ENCODE measurements around the gene RPP14.

Gene RPP14

DNA sequence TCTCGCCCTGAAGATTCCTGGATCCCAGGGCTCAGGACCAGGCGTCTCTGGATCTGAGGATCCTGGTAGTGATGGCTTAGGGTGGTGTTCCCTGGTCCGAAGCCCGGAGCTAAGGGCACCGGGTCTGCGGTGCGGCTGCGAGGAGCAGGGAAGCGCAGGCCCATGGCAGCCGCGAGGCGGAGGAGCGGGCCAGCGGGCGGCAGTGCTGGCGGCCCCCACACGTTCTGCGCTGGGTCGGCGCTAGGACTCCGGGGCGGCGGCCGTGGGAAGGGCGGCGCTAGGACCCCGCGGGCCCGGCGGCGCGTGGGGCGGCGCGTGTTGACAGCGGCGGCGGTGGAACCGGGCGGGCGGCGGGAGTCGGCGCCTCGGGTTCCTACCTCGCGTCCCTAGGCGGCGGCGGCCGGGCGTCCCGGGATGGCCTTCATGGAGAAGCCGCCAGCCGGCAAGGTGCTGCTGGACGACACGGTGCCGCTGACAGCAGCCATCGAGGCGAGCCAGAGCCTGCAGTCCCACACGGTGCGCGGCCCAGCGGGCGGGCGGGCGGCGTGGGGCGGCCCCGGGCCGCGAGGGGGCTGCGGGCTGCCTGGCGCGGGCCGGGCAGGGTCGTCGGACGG, 26.6 kb downstream of the RPP14 start, which contains the start of gene PXK:
Gene PXK, plus strand, starts transcription at position 318 of the 614 bp plus-strand sequence. Its CDS starts 97 bp downstream, at position 415.
- Histone ChIP-seq H3K4me3 (IDR thresholded peaks at IDR 0.05; ENCODE audit: insufficient read depth, low read depth, low read length) (peak within 1 kb of the TSS; percentile 62), H3K79me2 (ENCODE audit: insufficient read depth, low read depth) (no peaks in the 10 kb centered on the region), H3K4me1 (ENCODE audit: low read depth, poor library complexity, severe bottlenecking) (peaks cover 24% of the 10 kb centered on the region), H2AFZ (ENCODE audit: low read depth) (peak within 1 kb of the TSS; percentile 79), H4K20me1 (ENCODE audit: insufficient read depth) (no peaks in the 10 kb centered on the region), H3K9ac (peak within 1 kb of the TSS; percentile 25; the same call in 1 of the 2 replicates), H3K27ac (no peak within 1 kb of the TSS), H3K4me2 (peak within 1 kb of the TSS; percentile 63), H3K36me3 (ENCODE audit: insufficient read depth) (no peaks in the 10 kb centered on the region), H3K27me3 (ENCODE audit: insufficient read depth, low read depth) (no peaks in the 10 kb centered on the region)
- TF ChIP-seq CTCF (conservative IDR thresholded peaks at IDR 0.05; ENCODE audit: low read depth, low read length), result no peak

- H3K27me3 ChIP-seq (ENCODE audit: insufficient read depth, low read depth), result no peaks in the 10 kb centered on the region
- H3K4me1 ChIP-seq (ENCODE audit: low read depth, poor library complexity, severe bottlenecking), result peaks cover 24% of the 10 kb centered on the region
- TF ChIP-seq CTCF (conservative IDR thresholded peaks at IDR 0.05; ENCODE audit: low read depth, low read length), result no peak
- H2AFZ ChIP-seq (ENCODE audit: low read depth), result peak overlapping the region; percentile 34; the same call in 1 of the 2 replicates
- H3K4me3 ChIP-seq (IDR thresholded peaks at IDR 0.05; ENCODE audit: insufficient read depth, low read depth, low read length), result peak overlapping the region; percentile 62
- no peaks in the 10 kb centered on the region for H3K36me3 ChIP-seq (ENCODE audit: insufficient read depth)
- no peaks in the 10 kb centered on the region for H4K20me1 ChIP-seq (ENCODE audit: insufficient read depth)
- H3K4me2 ChIP-seq, result peak overlapping the region; percentile 56
- H3K79me2 ChIP-seq (ENCODE audit: insufficient read depth, low read depth), result no peaks in the 10 kb centered on the region
- H3K27ac ChIP-seq, result no peak overlapping the region
- peak overlapping the region; percentile 25; the same call in 1 of the 2 replicates for H3K9ac ChIP-seq
These were observed 27.4 kb downstream of the RPP14 start for GRCh38 chr3:58333206-58334012.

DNA sequence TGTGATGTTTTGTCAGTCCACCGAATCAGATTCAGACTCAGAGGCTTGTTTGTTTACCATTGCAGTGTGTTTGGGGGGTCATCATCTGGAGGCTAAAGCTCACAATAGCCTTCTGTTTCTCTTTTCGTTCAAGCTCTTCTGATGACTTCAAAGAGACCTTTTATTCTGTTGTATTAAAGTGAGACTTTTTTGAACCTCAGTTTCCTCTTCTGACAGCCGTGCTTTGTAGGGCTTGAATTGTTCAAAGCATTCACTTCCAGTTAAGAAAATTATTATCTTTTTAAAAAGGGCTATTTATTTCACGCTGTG, 27.9 kb downstream of the RPP14 start:
- Histone ChIP-seq H3K4me2 (peak overlapping the region; percentile 56), H3K79me2 (ENCODE audit: insufficient read depth, low read depth) (no peaks in the 10 kb centered on the region), H3K4me1 (ENCODE audit: low read depth, poor library complexity, severe bottlenecking) (peaks cover 24% of the 10 kb centered on the region), H2AFZ (ENCODE audit: low read depth) (no peak overlapping the region), H4K20me1 (ENCODE audit: insufficient read depth) (no peaks in the 10 kb centered on the region), H3K36me3 (ENCODE audit: insufficient read depth) (no peaks in the 10 kb centered on the region), H3K4me3 (IDR thresholded peaks at IDR 0.05; ENCODE audit: insufficient read depth, low read depth, low read length) (peak overlapping the region; percentile 62), H3K27ac (no peak overlapping the region), H3K27me3 (ENCODE audit: insufficient read depth, low read depth) (no peaks in the 10 kb centered on the region), H3K9ac (no peak overlapping the region)
- no peak for TF ChIP-seq CTCF (conservative IDR thresholded peaks at IDR 0.05; ENCODE audit: low read depth, low read length)

- H3K27me3 ChIP-seq (ENCODE audit: insufficient read depth, low read depth), result no peaks in the 10 kb centered on the region
- H3K4me2 ChIP-seq, result peak overlapping the region; percentile 56; the same call in 1 of the 2 replicates
- H4K20me1 ChIP-seq (ENCODE audit: insufficient read depth), result no peaks in the 10 kb centered on the region
- no peaks in the 10 kb centered on the region for H3K36me3 ChIP-seq (ENCODE audit: insufficient read depth)
- no peak overlapping the region for H3K27ac ChIP-seq
- no peak overlapping the region for H3K9ac ChIP-seq
- H3K79me2 ChIP-seq (ENCODE audit: insufficient read depth, low read depth), result no peaks in the 10 kb centered on the region
- no peak overlapping the region for H2AFZ ChIP-seq (ENCODE audit: low read depth)
- peaks cover 24% of the 10 kb centered on the region for H3K4me1 ChIP-seq (ENCODE audit: low read depth, poor library complexity, severe bottlenecking)
- H3K4me3 ChIP-seq (IDR thresholded peaks at IDR 0.05; ENCODE audit: insufficient read depth, low read depth, low read length), result no peak overlapping the region
- TF ChIP-seq CTCF (conservative IDR thresholded peaks at IDR 0.05; ENCODE audit: low read depth, low read length), result no peak
These were observed 28.4 kb downstream of the RPP14 start for GRCh38 chr3:58334506-58334884.

All from KMS-11 (cell line).